NCI-H2227 treated with DMSO at 0.1 percent for 48 hours (cell line): ENCODE measurements around the gene NALCN.

Source experiments
- DNase-seq: peaks from one replicate; lab custom pipeline; 2025; lab: John Stamatoyannopoulos, UW

The NALCN gene

GRCh38 chr13:101025519-101025918 is 390.8 kb downstream of the NALCN start:
- DNase-seq = no peak

- DNase-seq = no peak
Measured at GRCh38 chr13:101019126-101019525, 397.2 kb downstream of the NALCN start.

GRCh38 chr13:101018720-101019119 is 397.6 kb downstream of the NALCN start:
- DNase-seq = no peak

- peak; percentile 8 for DNase-seq
Measured at GRCh38 chr13:101017123-101017872, 399.0 kb downstream of the NALCN start.

- no peak for DNase-seq
Measured at GRCh38 chr13:101016475-101016874, 399.8 kb downstream of the NALCN start.

GRCh38 chr13:101013245-101013644 is 403.1 kb downstream of the NALCN start:
- DNase-seq = no peak

GRCh38 chr13:101010100-101010499 is 406.2 kb downstream of the NALCN start:
- no peak for DNase-seq

- no peak for DNase-seq
Measured at GRCh38 chr13:101007245-101007644, 409.1 kb downstream of the NALCN start.
